H1 (cell line): ENCODE data around the gene ARFGAP3. TPM values are rescaled to one million over a fixed set of nuclear protein-coding genes. Genes with fewer than 3 reads are reported as not detected.

Source experiments
- CTCF ChIA-PET: fragments of 300-600 bp; sonication (Branson Sonifier 250); formaldehyde crosslinking; loops from one replicate; lab custom pipeline; 2021; ENCODE audit not compliant: partially characterized antibody; lab: Charles Lee
- POLR2A ChIA-PET: fragments of 300-600 bp; sonication (Branson Sonifier 250); formaldehyde crosslinking; loops from one replicate; lab custom pipeline; 2021; ENCODE audit warnings: inconsistent platforms; ENCODE audit not compliant: partially characterized antibody; lab: Charles Lee
- DNase-seq, 2 experiments: peaks; one replicate each; pipeline versions ENCODE4 v3.0.0 to v3.0.0-alpha.2; 2010 to 2022; ENCODE audit warnings: low spot score in 2 of 2, low read depth in 1 of 2, mixed read lengths in 1 of 2
- FAIRE-seq: peaks from 2 replicates; lab custom pipeline; 2011; peaks lifted over from hg19 to GRCh38; lab: Jason Lieb, UNC
- H2AFZ ChIP-seq: 2 replicates; pipeline ENCODE4 v1.8.1; 2012; ENCODE audit warnings: low read length, inconsistent platforms
- H2AK5ac ChIP-seq: 2 replicates; pipeline ENCODE4 v1.6.1; 2013; ENCODE audit warnings: low read depth, low read length
- H2BK120ac ChIP-seq: replicated peaks from 2 replicates; pipeline ENCODE3; 2013; ENCODE audit warnings: low read depth, low read length, inconsistent platforms
- H2BK12ac ChIP-seq: 2 replicates; pipeline ENCODE4 v1.6.1; 2013; ENCODE audit warnings: low read depth, low read length
- H2BK15ac ChIP-seq: 2 replicates; pipeline ENCODE4 v1.6.1; 2013; ENCODE audit warnings: low read length
- H2BK20ac ChIP-seq: 2 replicates; pipeline ENCODE4 v1.6.1; 2013; ENCODE audit warnings: low read length
- H2BK5ac ChIP-seq: 2 replicates; pipeline ENCODE4 v1.6.1; 2013; ENCODE audit warnings: low read depth, low read length
- H3K14ac ChIP-seq: 2 replicates; pipeline ENCODE4 v1.6.1; 2013; ENCODE audit warnings: inconsistent platforms; ENCODE audit not compliant: insufficient read length
- H3K18ac ChIP-seq: 2 replicates; pipeline ENCODE4 v1.6.1; 2013; ENCODE audit warnings: low read length; ENCODE audit errors: extremely low read depth
- H3K23ac ChIP-seq: 2 replicates; pipeline ENCODE4 v1.6.1; 2013; ENCODE audit warnings: inconsistent platforms; ENCODE audit not compliant: insufficient read length
- H3K23me2 ChIP-seq: 2 replicates; pipeline ENCODE4 v1.6.1; 2013; ENCODE audit warnings: low read depth, low read length
- H3K27ac ChIP-seq: 2 replicates; pipeline ENCODE4 v1.6.1; 2011; ENCODE audit warnings: low read depth, low read length, inconsistent platforms
- H3K27me3 ChIP-seq, 4 experiments: replicated peaks in 1 of 4; 1 replicate in 1 of 4; 2 replicates in 3 of 4; pipeline versions ENCODE4 v1.6.1 to v1.8.1; 2011 to 2013; ENCODE audit warnings: low read length in 3 of 4, mild to moderate bottlenecking in 3 of 4, inconsistent platforms in 2 of 4, mixed read lengths in 2 of 4, moderate library complexity in 1 of 4; ENCODE audit not compliant: control insufficient read depth in 3 of 4, insufficient read depth in 3 of 4; ENCODE audit errors: extremely low read depth in 1 of 4
- H3K36me3 ChIP-seq, 4 experiments: 2 replicates each; pipeline versions ENCODE4 v1.6.1 to v1.8.1; 2011 to 2013; ENCODE audit warnings: mild to moderate bottlenecking in 4 of 4, low read length in 3 of 4, moderate library complexity in 2 of 4, control low read depth in 1 of 4, inconsistent platforms in 1 of 4; ENCODE audit not compliant: insufficient read depth in 4 of 4, control insufficient read depth in 2 of 4
- H3K4ac ChIP-seq: replicated peaks from 2 replicates; pipeline ENCODE3; 2013; ENCODE audit warnings: low read length, low read depth, mixed read lengths, inconsistent platforms; ENCODE audit not compliant: insufficient read length
- H3K4me1 ChIP-seq, 4 experiments: replicated peaks in 1 of 4; 1 replicate in 1 of 4; 2 replicates in 3 of 4; pipeline versions ENCODE4 v1.6.1 to v1.8.1; 2011 to 2013; ENCODE audit warnings: low read length in 3 of 4, inconsistent platforms in 2 of 4, mixed read lengths in 1 of 4; ENCODE audit not compliant: insufficient read depth in 4 of 4, control insufficient read depth in 3 of 4
- H3K4me2 ChIP-seq, 2 experiments: 2 replicates each; pipeline versions ENCODE4 v1.6.1 to v1.8.1; 2011 to 2013; ENCODE audit warnings: low read depth in 2 of 2, low read length in 2 of 2, control low read depth in 1 of 2, inconsistent platforms in 1 of 2, mild to moderate bottlenecking in 1 of 2; ENCODE audit not compliant: insufficient read depth in 1 of 2
- H3K4me3 ChIP-seq, 4 experiments: fragments of 200-600, 300-600 bp in 1 of 4; sonication (generic), shearing (Covaris generic), sonication (Bioruptor Twin) in 1 of 4; 2 replicates each; pipeline versions ENCODE4 v1.5.1 to v1.8.1; 2011 to 2016; ENCODE audit warnings: low read length in 4 of 4, low read depth in 3 of 4, control low read depth in 2 of 4, inconsistent platforms in 2 of 4, mild to moderate bottlenecking in 2 of 4, mixed read lengths in 1 of 4, moderate library complexity in 1 of 4; ENCODE audit not compliant: insufficient read depth in 2 of 4; ENCODE audit errors: extremely low read depth in 1 of 4
- H3K56ac ChIP-seq: replicated peaks from 2 replicates; pipeline ENCODE3; 2013; ENCODE audit warnings: low read depth, mild to moderate bottlenecking, mixed read lengths, low read length, inconsistent platforms; ENCODE audit not compliant: insufficient read length
- H3K79me1 ChIP-seq: 2 replicates; pipeline ENCODE4 v1.6.1; 2013; ENCODE audit warnings: low read depth, low read length, control low read depth
- H3K79me2 ChIP-seq, 2 experiments: 2 replicates each; pipeline versions ENCODE4 v1.6.1 to v1.8.1; 2012 to 2013; ENCODE audit warnings: low read length in 2 of 2, mild to moderate bottlenecking in 2 of 2, inconsistent platforms in 1 of 2; ENCODE audit not compliant: insufficient read depth in 2 of 2, control insufficient read depth in 1 of 2
- H3K9ac ChIP-seq, 4 experiments: replicated peaks in 1 of 4; 1 replicate in 1 of 4; 2 replicates in 3 of 4; pipeline versions ENCODE4 v1.6.1 to v1.8.1; 2011 to 2013; ENCODE audit warnings: low read depth in 3 of 4, low read length in 3 of 4, control low read depth in 2 of 4, mild to moderate bottlenecking in 2 of 4, moderate library complexity in 2 of 4, inconsistent platforms in 1 of 4; ENCODE audit errors: extremely low read depth in 1 of 4
- H3K9me3 ChIP-seq, 2 experiments: 2 replicates each; pipeline versions ENCODE4 v1.6.1 to v1.8.1; 2012 to 2013; ENCODE audit warnings: mild to moderate bottlenecking in 2 of 2, moderate library complexity in 2 of 2, control low read depth in 1 of 2, inconsistent platforms in 1 of 2, low read depth in 1 of 2, low read length in 1 of 2, mixed read lengths in 1 of 2; ENCODE audit not compliant: insufficient read depth in 2 of 2
- H4K20me1 ChIP-seq, 2 experiments: replicated peaks in 1 of 2; 2 replicates each; pipeline versions ENCODE3 to v1.8.1; 2011 to 2013; ENCODE audit warnings: inconsistent platforms in 2 of 2, low read length in 2 of 2, mild to moderate bottlenecking in 1 of 2; ENCODE audit not compliant: insufficient read depth in 2 of 2, control insufficient read depth in 1 of 2
- H4K5ac ChIP-seq: 2 replicates; pipeline ENCODE4 v1.6.1; 2013; ENCODE audit warnings: low read length, low read depth, mixed read lengths, inconsistent platforms; ENCODE audit not compliant: insufficient read length
- H4K8ac ChIP-seq: 2 replicates; pipeline ENCODE4 v1.8.0; 2013; ENCODE audit warnings: mild to moderate bottlenecking, moderate library complexity, low read length, inconsistent platforms; ENCODE audit not compliant: insufficient read depth; ENCODE audit errors: extremely low read depth
- H4K91ac ChIP-seq: replicated peaks from 2 replicates; pipeline ENCODE3; 2013; ENCODE audit warnings: low read length, mixed read lengths, inconsistent platforms; ENCODE audit not compliant: insufficient read length
- MAX ChIP-seq: IDR thresholded peaks from 2 replicates; pipeline ENCODE4 v1.6.1; 2012; ENCODE audit warnings: inconsistent platforms
- NRF1 ChIP-seq: IDR thresholded peaks from 2 replicates; pipeline ENCODE4 v1.6.1; 2011; ENCODE audit warnings: mild to moderate bottlenecking, low read depth, low read length, improper control_type of control experiment
- SP1 ChIP-seq: IDR thresholded peaks from 2 replicates; pipeline ENCODE4 v1.6.1; 2011; ENCODE audit warnings: low read depth, low read length
- WGBS, 2 experiments: shearing (Covaris generic) in 1 of 2; methylation state at CpG; one replicate each; pipeline versions ENCODE4 v1.1.6 to v1.1.7; 2013 to 2015; ENCODE audit warnings: low lambda C conversion rate in 2 of 2, mixed read lengths in 2 of 2, inconsistent platforms in 1 of 2, low coverage in 1 of 2, missing lambda C conversion rate in 1 of 2; ENCODE audit not compliant: insufficient replicate concordance in 2 of 2, insufficient coverage in 1 of 2, insufficient read length in 1 of 2; ENCODE audit errors: extremely low coverage in 1 of 2, missing lambda C conversion rate in 1 of 2; 5-methylcytosine and 5-hydroxymethylcytosine counted together
- polyA plus RNA-seq, 7 experiments: library from polyadenylated mRNA; depleted of rRNA in 3 of 7; stranded (reverse) in 5 of 7; unstranded in 2 of 7; fragments of >200 nt in 5 of 7; fragments of 200-250 nt in 2 of 7; gene quantifications; 1 replicate in 5 of 7; 2 replicates in 1 of 7; 4 replicates in 1 of 7; pipeline versions ENCODE4 v1.2.1 to v1.2.3, GENCODE V29; 2011 to 2013; ENCODE audit warnings: missing spikeins in 2 of 7, mixed read lengths in 2 of 7
- total RNA-seq: library from RNA; stranded (reverse); fragmentation: NEBNext Ultra II Directional; extraction: Animal tissue kit (Norgen Biotek cat#: 25700); gene quantifications from 2 replicates; pipeline ENCODE4 v1.2.1, GENCODE V29; 2021

Gene ARFGAP3
- total and polyA plus RNA-seq, 2 of the 8 experiments (the other 6 are each of a cell fraction or from before 2014, with no cell fraction given), result 9.7 to 16.0 TPM

DNA sequence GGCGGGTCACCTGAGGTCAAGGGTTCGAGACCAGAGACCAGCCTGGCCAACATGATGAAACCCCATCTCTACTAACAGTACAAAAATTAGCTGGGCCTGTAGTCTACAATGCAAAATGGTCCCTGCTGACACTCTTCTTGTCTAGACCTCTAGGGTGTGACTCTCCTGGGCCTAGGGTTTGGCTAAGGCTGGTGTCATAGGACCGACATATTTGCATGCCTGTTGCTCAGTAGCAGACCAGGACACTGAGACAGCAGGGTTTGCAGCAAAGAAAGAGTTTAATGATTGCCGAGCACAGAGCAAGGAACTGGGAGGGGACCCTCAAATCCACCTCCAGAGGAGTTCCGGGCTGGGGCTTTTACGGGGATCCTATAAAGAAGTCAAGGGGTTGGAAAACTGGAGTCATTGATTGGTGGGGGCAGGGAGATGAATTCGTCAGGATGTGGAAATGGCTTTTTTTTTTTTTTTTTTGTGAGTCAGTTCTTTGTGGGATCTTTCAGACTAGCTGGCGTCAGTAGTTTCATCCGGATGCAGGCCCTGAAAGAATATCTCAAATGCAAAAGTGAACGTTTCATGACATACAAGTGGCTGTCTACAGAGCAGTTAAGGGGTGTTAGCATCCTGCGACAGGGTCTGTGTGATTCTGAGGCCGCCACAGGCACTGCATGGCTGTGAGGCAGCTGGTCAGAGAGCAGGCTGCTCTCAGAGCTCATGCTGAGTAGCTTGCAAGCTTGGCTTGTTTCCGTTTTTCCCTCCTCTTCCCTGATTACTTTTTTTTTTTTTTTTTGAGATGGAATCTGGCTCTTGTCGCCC is 109.2 kb downstream of the ARFGAP3 start:
- no peaks in the 10 kb centered on the region for H4K20me1 ChIP-seq
- H3K4ac ChIP-seq, result no peak overlapping the region
- H2BK120ac ChIP-seq, result no peak overlapping the region
- no peaks in the 10 kb centered on the region for H3K23me2 ChIP-seq
- FAIRE-seq (no peak), DNase-seq (no peak)
- H3K79me2 ChIP-seq, result no peaks in the 10 kb centered on the region
- 0 out of 2 replicates have a peak overlapping the region, but pooled peaks have one; percentile 25 for H2BK15ac ChIP-seq
- H3K79me1 ChIP-seq, result no peaks in the 10 kb centered on the region
- H4K91ac ChIP-seq, result no peak overlapping the region
- no peak overlapping the region for H2AK5ac ChIP-seq
- no peaks in the 10 kb centered on the region for H3K27me3 ChIP-seq
- no peak overlapping the region for H3K18ac ChIP-seq
- no peak overlapping the region for H3K27ac ChIP-seq
- WGBS, 2 experiments, result 75% methylated on average over 13 of the region's 14 CpGs; no CpG with 5 or more reads in 1 of the 2 experiments
- no peak overlapping the region for H4K5ac ChIP-seq
- H3K9me3 ChIP-seq, result peaks cover 0 to 4% of the 10 kb centered on the region in 2 experiments; a peak in 1 of 4 replicates
- no peak overlapping the region for H4K8ac ChIP-seq
- H3K56ac ChIP-seq, result no peak overlapping the region
- H3K14ac ChIP-seq, result no peak overlapping the region
- H2AFZ ChIP-seq, result no peak overlapping the region; the same call in 1 of the 2 replicates
- H2BK5ac ChIP-seq, result no peak overlapping the region
- no peak overlapping the region for H3K9ac ChIP-seq
- TF ChIP-seq MAX (0 out of 2 replicates have a peak, but pooled peaks have one; percentile 11), NRF1 (no peak), SP1 (no peak)
- no peak overlapping the region for H3K23ac ChIP-seq
- H3K4me3 ChIP-seq, result no peak overlapping the region
- ChIA-PET POLR2A (no interaction called here), CTCF (interaction anchor here (0.7 to 1.6 kb wide), 7 partner anchors 9 to 1256 kb away, joined by 3 to 6 read pairs (median 4); no protein-coding TSS in a partner anchor)
- no peak overlapping the region for H2BK20ac ChIP-seq
- no peak overlapping the region for H2BK12ac ChIP-seq
- no peaks in the 10 kb centered on the region for H3K36me3 ChIP-seq
- no peak overlapping the region; a peak in 1 of 4 replicates for H3K4me2 ChIP-seq
- H3K4me1 ChIP-seq, result peaks cover 0 to 3% (median 1%) of the 10 kb centered on the region in 4 experiments; a peak in 4 of 7 replicates
